Gastrocnemius medialis (tissue), 4 donors: ENCODE data around the gene FCER2.

Source experiments
- CTCF ChIP-seq, 5 experiments: fragments of 450-650 bp in 3 of 5; fragments of 200-600 bp in 2 of 5; sonication (generic) in 2 of 5; IDR thresholded peaks in 4 of 5; conservative IDR thresholded peaks in 1 of 5; 1 replicate in 4 of 5; 2 replicates in 1 of 5; pipeline ENCODE4 v1.5.1; 2016 to 2019; ENCODE audit warnings: antibody characterized with exemption in 5 of 5, mild to moderate bottlenecking in 3 of 5, moderate library complexity in 3 of 5
- POLR2A ChIP-seq, 2 donors: fragments of 450-650 bp; IDR thresholded peaks; one replicate each; pipeline ENCODE4 v1.6.1; 2017; ENCODE audit warnings: antibody characterized with exemption in 2 of 2, mild to moderate bottlenecking in 2 of 2, moderate library complexity in 2 of 2

GRCh38 chr19:7739211-7739755, 37.4 kb upstream of the FCER2 start:
- no peak for TF ChIP-seq CTCF (IDR thresholded peaks at IDR 0.05 in 4 of 5, conservative IDR thresholded peaks at IDR 0.05 in 1 of 5)
- TF ChIP-seq POLR2A (IDR thresholded peaks at IDR 0.05) = no peak
